Vagina (tissue), 2 donors: ENCODE data around the gene GAB3.

ENCODE experiments used
- CTCF ChIP-seq, 3 experiments: fragments of 450-650 bp in 2 of 3; fragments of 200-600 bp in 1 of 3; sonication (generic) in 1 of 3; IDR thresholded peaks; one replicate each; pipeline ENCODE4 v1.5.1; 2017 to 2019; ENCODE audit warnings: antibody characterized with exemption in 3 of 3, mild to moderate bottlenecking in 2 of 3, moderate library complexity in 2 of 3
- POLR2AphosphoS5 ChIP-seq, 2 donors: sonication (generic); formaldehyde crosslinking; IDR thresholded peaks; one replicate each; pipeline ENCODE4 v1.9.0; 2017; ENCODE audit warnings: antibody characterized with exemption in 2 of 2, mild to moderate bottlenecking in 2 of 2, low read depth in 1 of 2; ENCODE audit not compliant: insufficient read depth in 1 of 2

- TF ChIP-seq CTCF (IDR thresholded peaks at IDR 0.05) (no peak), POLR2AphosphoS5 (IDR thresholded peaks at IDR 0.05; ENCODE audit: insufficient read depth in 1 of 2, low read depth in 1 of 2) (no peak)
Measured at GRCh38 chrX:154728431-154729190, 22.3 kb downstream of the GAB3 start.
